MV-4-11 (cell line): ENCODE results near the gene EPHB1.

Experiments
- DNase-seq: peaks from one replicate; lab custom pipeline; 2025; lab: John Stamatoyannopoulos, UW

Gene EPHB1

GRCh38 chr3:135161425-135161824, 366.4 kb downstream of the EPHB1 start:
- DNase-seq: no peak

- no peak for DNase-seq
Measured at GRCh38 chr3:135163701-135164100, 368.6 kb downstream of the EPHB1 start.

- no peak for DNase-seq
Measured at GRCh38 chr3:135165260-135165659, 370.2 kb downstream of the EPHB1 start.

GRCh38 chr3:135166266-135166825, 371.3 kb downstream of the EPHB1 start:
- no peak for DNase-seq

- DNase-seq: no peak
Measured at GRCh38 chr3:135168822-135169221, 373.8 kb downstream of the EPHB1 start.

- DNase-seq: no peak
Measured at GRCh38 chr3:135169651-135170050, 374.6 kb downstream of the EPHB1 start.

- no peak for DNase-seq
Measured at GRCh38 chr3:135170732-135171131, 375.7 kb downstream of the EPHB1 start.

- DNase-seq: no peak
Measured at GRCh38 chr3:135172191-135172869, 377.3 kb downstream of the EPHB1 start.

GRCh38 chr3:135175728-135176277, 380.7 kb downstream of the EPHB1 start:
- DNase-seq: no peak

GRCh38 chr3:135176881-135177280, 381.8 kb downstream of the EPHB1 start:
- no peak for DNase-seq

GRCh38 chr3:135178566-135178965, 383.5 kb downstream of the EPHB1 start:
- DNase-seq: no peak

- no peak for DNase-seq
Measured at GRCh38 chr3:135181408-135181807, 386.3 kb downstream of the EPHB1 start.

GRCh38 chr3:135182364-135182998, 387.4 kb downstream of the EPHB1 start:
- DNase-seq: no peak

GRCh38 chr3:135190658-135191057, 395.6 kb downstream of the EPHB1 start:
- DNase-seq: no peak

- DNase-seq: no peak
Measured at GRCh38 chr3:135191708-135192107, 396.6 kb downstream of the EPHB1 start.

- DNase-seq: no peak
Measured at GRCh38 chr3:135192929-135193328, 397.9 kb downstream of the EPHB1 start.

GRCh38 chr3:135197246-135197645, 402.2 kb downstream of the EPHB1 start:
- no peak for DNase-seq

GRCh38 chr3:135197856-135198255, 402.8 kb downstream of the EPHB1 start:
- no peak for DNase-seq

GRCh38 chr3:135199137-135199536, 404.1 kb downstream of the EPHB1 start:
- DNase-seq: no peak

- no peak for DNase-seq
Measured at GRCh38 chr3:135203026-135203425, 408.0 kb downstream of the EPHB1 start.

GRCh38 chr3:135213213-135213612, 418.2 kb downstream of the EPHB1 start:
- DNase-seq: no peak

GRCh38 chr3:135213822-135214221, 418.8 kb downstream of the EPHB1 start:
- no peak for DNase-seq

- no peak for DNase-seq
Measured at GRCh38 chr3:135214400-135214799, 419.3 kb downstream of the EPHB1 start.
